Embryonic facial prominence (tissue), 1 donor: ENCODE measurements around the gene ACAD8.

Experiments used
- DNase-seq: peaks from one replicate; pipeline ENCODE4 v3.0.0-alpha.2; 2016; ENCODE audit errors: extremely low spot score

ACAD8 gene

DNA sequence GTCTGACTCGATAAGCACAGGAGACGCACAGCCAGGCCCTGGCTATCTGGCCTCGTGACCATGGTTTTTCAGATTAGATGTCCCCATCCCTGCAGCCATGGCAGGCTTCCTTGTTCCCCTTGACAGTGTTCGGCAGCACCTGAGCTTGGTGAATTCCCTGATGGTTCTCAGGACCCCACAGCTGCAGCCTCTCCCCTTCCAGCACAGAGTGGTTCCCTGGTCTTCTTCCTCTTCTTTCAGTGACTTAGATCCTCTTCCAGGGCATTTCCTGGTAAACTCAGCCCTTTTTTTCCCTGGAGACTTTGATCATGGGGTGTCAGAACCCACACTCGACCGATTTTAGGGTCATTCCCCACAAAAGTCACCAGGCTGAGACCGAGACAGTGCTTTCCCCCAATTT is 37.3 kb downstream of the ACAD8 start:
- DNase-seq: no peak

DNA sequence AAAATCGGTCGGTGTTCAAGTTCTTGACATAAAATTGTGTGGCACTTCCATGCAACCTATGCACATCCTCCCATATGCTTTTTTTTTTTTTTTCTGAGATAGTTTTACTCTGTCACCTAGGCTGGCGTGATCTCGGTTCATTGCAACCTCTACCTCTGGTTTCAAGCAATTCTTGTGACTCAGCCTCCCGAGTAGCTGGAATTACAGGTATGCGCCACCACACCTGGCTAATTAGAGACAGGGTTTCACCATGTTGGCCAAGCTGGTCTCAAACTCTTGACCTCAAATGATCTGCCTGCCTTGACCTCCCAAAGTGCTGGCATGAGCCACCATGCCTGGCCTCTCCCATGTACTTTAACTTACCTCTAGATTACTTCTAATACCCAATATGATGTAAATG is 37.8 kb downstream of the ACAD8 start:
- DNase-seq: no peak

DNA sequence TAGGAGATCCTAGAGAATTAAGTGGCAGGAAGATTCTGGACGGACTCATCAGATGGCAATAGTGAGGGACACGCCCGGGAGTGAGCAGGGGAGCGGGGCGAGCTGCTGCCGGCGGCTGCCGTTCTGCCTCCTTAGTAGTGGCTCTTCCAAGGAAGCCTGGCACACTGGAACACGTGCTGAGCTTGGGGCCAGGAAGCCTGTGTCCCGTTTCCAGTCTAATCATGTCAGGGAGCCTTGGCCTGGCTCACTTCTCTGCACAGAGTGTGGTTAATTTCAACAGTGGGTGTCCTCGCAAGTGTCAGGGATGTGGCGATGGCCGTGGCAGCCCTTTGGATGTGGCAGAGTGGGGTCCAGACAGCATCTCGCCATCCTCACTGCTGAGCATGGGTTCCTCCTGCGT is 39.3 kb downstream of the ACAD8 start:
- DNase-seq: no peak

DNA sequence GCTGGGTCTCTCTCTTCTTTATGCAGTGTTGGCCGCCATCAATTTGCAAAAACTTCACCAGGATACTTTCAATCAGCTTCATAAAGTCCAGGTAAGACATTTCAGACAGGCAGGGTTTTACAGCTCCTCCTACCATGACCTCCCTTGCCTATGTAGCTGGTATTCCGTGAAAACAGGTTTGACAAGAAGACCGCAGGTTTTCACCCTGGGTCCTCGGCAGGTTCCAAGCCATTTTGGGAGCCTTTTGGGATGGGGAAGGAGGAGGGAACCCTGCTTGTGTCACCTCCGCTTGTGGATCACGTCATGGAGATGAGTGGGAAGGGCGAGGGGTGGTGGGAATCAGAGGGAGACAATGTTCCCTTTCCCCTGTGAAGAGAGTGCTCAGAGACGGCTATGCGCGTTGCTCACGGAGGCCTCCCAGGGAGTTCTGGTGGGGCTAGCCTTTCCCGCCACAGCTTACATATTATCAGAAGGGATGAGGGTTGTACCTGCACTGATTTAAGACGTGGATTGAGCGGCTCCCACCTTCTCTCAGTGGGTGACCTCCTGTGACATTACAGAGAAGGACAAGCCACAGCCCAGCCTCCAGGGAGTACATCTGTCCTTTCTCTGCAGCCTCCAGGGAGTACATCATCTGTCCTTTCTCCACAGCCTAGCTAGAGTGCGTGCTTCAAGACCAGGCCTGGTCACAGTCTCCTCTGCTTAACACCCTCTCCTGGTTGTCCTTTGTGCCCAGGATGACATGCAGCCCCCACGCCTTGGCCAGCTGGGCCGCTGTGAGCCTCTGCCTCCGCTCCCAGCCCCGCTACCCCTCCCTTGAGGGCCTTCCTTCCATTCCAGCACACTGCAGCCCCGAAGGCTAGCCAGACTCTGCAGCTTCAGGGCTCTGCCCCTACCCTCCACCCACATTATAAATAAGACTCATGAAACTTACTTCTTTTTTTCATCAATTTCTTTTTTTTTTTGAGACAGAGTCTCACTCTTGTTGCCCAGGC is 40.0 kb downstream of the ACAD8 start:
- DNase-seq: no peak

DNA sequence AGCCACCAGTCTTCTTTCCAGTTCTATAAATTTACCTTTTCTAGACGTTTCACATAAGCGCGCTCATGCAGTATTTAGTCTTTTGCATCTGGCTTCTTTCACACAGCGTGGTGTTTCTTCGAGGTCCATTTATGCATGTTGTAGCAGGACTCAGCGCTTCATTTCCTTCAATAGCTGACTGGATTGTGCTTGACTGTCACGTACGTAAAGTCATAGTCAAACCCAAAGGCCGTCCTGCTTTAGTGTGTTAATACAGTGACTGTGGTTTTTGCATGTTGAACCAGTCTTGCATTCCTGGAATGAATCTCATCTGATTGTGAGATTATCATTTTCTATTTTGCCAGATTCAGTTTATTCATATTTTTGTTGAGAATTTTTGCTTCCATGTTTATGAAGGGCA is 41.3 kb downstream of the ACAD8 start:
- DNase-seq: no peak

DNA sequence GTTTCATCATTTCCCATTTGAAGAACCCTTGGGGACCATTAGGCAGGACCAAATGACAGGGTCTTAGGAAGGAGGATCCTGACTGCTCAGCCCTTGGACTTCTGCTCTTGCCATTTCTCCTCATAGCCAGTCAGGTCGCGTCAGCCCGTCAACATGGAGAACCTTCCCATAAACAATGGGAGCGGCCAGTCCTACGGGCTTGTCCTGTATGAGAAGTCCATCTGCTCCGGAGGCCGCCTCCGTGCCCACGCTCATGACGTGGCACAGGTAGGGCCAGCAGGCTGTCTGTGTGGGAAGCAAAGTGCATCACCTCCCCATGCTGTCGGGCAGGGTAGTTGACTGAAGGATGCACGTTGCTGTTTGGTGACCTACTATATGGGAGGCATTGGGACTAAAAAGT is 58.9 kb downstream of the ACAD8 start:
- no peak for DNase-seq

DNA sequence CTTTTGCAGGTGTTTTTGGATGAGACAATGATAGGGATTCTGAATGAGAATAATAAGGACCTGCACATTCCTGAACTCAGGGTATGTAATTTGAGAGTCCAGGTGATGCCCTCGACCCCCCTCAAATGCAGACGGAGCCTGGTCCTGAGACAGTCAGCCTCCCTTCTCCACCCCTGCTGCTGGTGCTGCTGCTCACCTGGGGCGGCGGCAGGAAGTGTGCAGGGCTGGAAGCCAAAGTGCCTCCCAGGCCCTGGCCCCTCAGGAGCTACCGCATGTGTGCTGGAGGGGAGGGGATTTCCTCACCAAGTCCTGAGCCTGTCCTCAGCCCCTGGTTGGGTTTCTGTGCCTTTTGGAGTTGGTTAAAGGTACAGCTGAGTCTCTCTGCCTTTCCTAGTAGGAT is 59.4 kb downstream of the ACAD8 start:
- DNase-seq: no peak

DNA sequence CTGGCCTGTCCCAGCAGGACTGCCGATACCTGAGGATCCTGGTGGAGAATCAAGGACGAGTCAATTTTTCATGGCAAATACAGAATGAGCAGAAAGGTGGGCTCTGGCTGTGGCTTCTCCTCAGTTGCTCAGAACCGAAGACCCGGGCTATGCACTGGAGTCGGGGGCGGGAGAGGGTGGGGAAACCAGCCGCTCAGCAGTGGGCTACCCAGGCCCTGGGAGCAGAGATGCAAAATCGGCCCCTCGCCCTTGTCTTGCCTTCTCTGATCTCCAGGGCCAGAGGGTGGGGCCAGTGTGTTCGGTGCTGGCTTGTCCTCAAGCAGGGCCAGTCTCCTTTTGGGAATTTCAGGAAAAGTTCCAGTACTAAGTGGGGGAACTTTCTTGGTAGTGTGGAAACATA is 60.0 kb downstream of the ACAD8 start:
- DNase-seq: no peak

DNA sequence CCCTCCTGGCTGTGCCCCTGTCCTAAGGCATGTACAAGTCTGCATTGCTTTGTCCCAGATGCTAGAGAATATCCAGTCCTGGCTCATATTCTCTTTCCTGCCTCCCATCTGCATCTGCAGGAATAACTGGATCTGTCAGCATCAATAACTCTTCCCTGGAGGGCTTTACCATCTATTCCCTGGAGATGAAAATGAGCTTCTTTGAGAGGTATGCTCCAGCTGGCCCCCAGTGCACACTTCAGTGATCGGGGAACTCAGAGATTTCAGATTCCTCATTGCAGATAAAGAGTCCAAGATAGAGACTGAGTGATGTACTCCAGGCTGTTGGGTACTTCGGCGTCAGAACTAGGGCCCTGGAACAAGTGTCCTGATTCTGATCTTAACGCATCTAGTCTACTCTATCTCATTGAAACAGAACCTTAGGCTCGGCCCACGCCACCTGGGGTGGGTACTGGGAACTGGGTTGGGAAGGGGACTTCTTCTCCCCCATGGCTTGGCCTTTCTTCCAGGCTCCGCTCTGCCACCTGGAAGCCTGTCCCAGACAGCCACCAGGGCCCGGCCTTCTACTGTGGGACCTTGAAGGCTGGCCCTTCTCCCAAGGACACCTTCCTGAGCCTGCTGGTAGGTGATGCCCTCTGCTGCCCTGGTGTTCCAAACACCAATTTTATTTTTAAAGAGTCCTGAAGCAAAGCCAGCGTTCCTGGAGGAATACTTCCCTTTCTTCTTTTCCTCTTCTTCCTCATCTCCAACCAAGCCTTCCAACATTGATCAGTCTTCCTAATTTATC is 60.6 kb downstream of the ACAD8 start:
- no peak for DNase-seq
